Vagina (tissue), 2 donors: ENCODE measurements around the gene NPBWR2. TPM values are rescaled to one million over a fixed set of nuclear protein-coding genes. Genes with fewer than 3 reads are reported as not detected.

ENCODE experiments used
- DNase-seq, 2 donors: peaks; one replicate each; pipeline ENCODE4 v3.0.0-alpha.2; 2017; ENCODE audit errors: extremely low spot score in 2 of 2
- H3K27ac ChIP-seq: fragments of 200-600 bp; sonication (generic); one replicate; pipeline ENCODE4 v1.5.1; 2019
- H3K27me3 ChIP-seq: fragments of 200-600 bp; sonication (generic); one replicate; pipeline ENCODE4 v1.5.1; 2019
- H3K36me3 ChIP-seq, 2 donors: fragments of 200-600 bp; sonication (generic); one replicate each; pipeline ENCODE4 v1.5.1; 2017 to 2019
- H3K4me1 ChIP-seq: fragments of 200-600 bp; sonication (generic); one replicate; pipeline ENCODE4 v1.5.1; 2019
- H3K4me3 ChIP-seq, 2 donors: fragments of 200-600 bp; sonication (generic); 1 replicate in 1 of 2; 2 replicates in 1 of 2; pipeline ENCODE4 v1.5.1; 2016 to 2019
- H3K9me3 ChIP-seq: fragments of 200-600 bp; sonication (generic); one replicate; pipeline ENCODE4 v1.5.1; 2019
- POLR2A ChIP-seq, 2 donors: fragments of 450-650 bp; IDR thresholded peaks; one replicate each; pipeline ENCODE4 v1.6.1; 2017; ENCODE audit warnings: antibody characterized with exemption in 2 of 2, mild to moderate bottlenecking in 2 of 2, moderate library complexity in 2 of 2
- POLR2AphosphoS5 ChIP-seq, 2 donors: sonication (generic); formaldehyde crosslinking; IDR thresholded peaks; one replicate each; pipeline ENCODE4 v1.9.0; 2017; ENCODE audit warnings: antibody characterized with exemption in 2 of 2, mild to moderate bottlenecking in 2 of 2, low read depth in 1 of 2; ENCODE audit not compliant: insufficient read depth in 1 of 2
- intact Hi-C: fragments of 100-400 bp; cut with DNase I; formaldehyde crosslinking; loops from one replicate; pipeline ENCODE4 v1.15.1; 2023
- total RNA-seq: library from RNA; depleted of rRNA; stranded (reverse); fragments of >200 nt; gene quantifications from one replicate; pipeline ENCODE4 v1.2.3, GENCODE V29; 2016
- TF ChIP-seq, protein P1 (sequence below), 3 experiments: fragments of 450-650 bp in 2 of 3; fragments of 200-600 bp in 1 of 3; sonication (generic) in 1 of 3; IDR thresholded peaks; one replicate each; pipeline ENCODE4 v1.5.1; 2017 to 2019; ENCODE audit warnings: antibody characterized with exemption in 3 of 3, mild to moderate bottlenecking in 2 of 3, moderate library complexity in 2 of 3

NPBWR2 gene
- total RNA-seq, 1 donor from 2014 or later = not detected

DNA sequence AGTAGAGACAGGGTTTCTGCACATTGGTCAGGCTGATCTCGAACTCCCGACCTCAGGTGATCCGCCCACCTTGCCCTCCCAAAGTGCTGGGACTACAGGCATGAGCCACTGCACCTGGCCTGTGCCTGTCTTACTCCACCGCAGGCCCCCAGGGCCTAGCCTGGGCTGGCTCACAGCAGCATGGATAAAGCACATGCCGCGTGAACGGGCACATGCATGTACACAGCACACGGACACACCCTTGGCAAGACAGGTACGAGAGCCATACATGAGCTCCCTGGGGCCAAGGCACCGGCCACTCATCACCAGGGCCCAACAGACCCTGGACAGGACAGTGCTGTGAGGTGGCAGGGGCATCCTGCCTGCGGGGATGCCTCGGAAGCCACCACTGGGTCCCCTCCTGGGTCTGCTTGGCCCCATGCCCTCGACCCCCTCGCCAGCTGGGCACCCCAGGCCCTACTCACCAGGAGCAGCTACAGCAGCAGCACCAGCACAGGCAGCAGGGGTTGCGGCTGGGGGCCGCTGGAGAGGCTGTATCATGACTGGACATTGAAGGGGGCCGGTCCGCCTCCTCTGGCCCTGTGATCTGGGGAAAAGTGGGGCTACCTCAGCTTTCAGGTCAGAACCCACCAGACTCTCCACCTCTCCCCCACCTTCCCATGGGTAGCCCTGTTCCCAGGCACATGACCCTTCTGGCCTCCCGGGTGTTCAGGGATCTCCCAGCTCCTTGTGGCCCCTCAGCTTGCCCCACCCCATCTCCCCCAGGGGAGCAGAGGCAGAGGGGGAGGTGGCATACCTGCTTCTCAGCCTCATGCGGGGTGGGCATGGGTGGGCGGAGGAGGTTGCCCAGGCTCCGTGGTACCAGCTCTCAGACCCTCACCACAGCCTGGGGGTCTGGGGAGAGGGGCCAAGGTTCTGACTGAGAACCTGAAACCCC lies 31.0 kb downstream of the NPBWR2 start:
- H3K9me3 ChIP-seq = no peaks in the 10 kb centered on the region
- H3K27ac ChIP-seq = no peak overlapping the region
- intact Hi-C loops = no loop called here
- no peaks in the 10 kb centered on the region for H3K27me3 ChIP-seq
- TF ChIP-seq, protein P1, sequence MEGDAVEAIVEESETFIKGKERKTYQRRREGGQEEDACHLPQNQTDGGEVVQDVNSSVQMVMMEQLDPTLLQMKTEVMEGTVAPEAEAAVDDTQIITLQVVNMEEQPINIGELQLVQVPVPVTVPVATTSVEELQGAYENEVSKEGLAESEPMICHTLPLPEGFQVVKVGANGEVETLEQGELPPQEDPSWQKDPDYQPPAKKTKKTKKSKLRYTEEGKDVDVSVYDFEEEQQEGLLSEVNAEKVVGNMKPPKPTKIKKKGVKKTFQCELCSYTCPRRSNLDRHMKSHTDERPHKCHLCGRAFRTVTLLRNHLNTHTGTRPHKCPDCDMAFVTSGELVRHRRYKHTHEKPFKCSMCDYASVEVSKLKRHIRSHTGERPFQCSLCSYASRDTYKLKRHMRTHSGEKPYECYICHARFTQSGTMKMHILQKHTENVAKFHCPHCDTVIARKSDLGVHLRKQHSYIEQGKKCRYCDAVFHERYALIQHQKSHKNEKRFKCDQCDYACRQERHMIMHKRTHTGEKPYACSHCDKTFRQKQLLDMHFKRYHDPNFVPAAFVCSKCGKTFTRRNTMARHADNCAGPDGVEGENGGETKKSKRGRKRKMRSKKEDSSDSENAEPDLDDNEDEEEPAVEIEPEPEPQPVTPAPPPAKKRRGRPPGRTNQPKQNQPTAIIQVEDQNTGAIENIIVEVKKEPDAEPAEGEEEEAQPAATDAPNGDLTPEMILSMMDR (IDR thresholded peaks at IDR 0.05) = no peak
- no peak for TF ChIP-seq POLR2AphosphoS5 (IDR thresholded peaks at IDR 0.05; ENCODE audit: insufficient read depth in 1 of 2, low read depth in 1 of 2)
- TF ChIP-seq POLR2A (IDR thresholded peaks at IDR 0.05) = no peak
- DNase-seq = no peak
- peaks cover 0 to 9% of the 10 kb centered on the region in 2 donors for H3K36me3 ChIP-seq
- peak overlapping the region in 1 of 2 donors; percentile 65 for H3K4me3 ChIP-seq
- peaks cover 23% of the 10 kb centered on the region for H3K4me1 ChIP-seq

DNA sequence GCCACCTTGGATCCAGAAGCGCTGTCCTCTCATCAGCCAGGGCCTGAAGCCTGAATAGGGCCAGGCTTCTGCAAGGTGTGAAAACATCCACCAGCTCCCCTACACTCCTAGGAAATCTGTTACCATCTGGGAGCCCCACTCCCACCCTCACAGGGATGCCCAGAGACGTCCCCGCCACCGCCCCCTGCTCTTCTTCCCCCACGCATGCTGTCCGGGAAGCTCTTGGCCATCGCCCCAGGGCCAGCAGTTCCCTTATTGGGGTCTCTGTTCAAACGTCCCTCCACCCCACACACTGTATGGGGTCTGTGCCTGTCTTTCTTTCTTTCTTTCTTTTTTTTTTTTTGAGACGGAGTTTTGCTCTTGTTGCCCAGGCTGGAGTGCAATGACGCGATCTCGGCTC lies 31.8 kb downstream of the NPBWR2 start:
- intact Hi-C loops = no loop called here
- peaks cover 23% of the 10 kb centered on the region for H3K4me1 ChIP-seq
- H3K9me3 ChIP-seq = no peaks in the 10 kb centered on the region
- no peak for DNase-seq
- no peaks in the 10 kb centered on the region for H3K27me3 ChIP-seq
- TF ChIP-seq POLR2AphosphoS5 (IDR thresholded peaks at IDR 0.05; ENCODE audit: insufficient read depth in 1 of 2, low read depth in 1 of 2) (no peak), POLR2A (IDR thresholded peaks at IDR 0.05) (no peak)
- TF ChIP-seq, protein P1 (IDR thresholded peaks at IDR 0.05) = no peak
- no peak overlapping the region for H3K27ac ChIP-seq
- peaks cover 0 to 9% of the 10 kb centered on the region in 2 donors for H3K36me3 ChIP-seq
- no peak overlapping the region for H3K4me3 ChIP-seq

DNA sequence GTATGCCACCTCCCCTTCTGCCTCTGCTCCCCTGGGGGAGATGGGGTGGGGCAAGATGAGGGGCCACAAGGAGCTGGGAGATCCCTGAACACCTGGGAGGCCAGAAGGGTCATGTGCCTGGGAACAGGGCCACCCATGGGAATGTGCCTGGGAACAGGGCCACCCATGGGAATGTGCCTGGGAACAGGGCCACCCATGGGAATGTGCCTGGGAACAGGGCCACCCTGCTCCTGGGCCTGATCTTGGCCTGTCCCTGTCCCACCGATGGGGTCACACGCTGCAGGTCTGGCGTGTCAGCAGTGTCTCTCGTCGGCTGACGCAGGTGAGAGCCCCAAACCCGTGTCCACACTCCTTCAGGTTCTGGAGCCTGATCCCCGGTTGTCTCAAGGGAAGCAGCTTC lies 32.4 kb downstream of the NPBWR2 start:
- Histone ChIP-seq H3K27me3 (no peaks in the 10 kb centered on the region), H3K4me1 (peaks cover 23% of the 10 kb centered on the region), H3K4me3 (no peak overlapping the region), H3K27ac (no peak overlapping the region), H3K36me3 (peaks cover 0 to 12% of the 10 kb centered on the region in 2 donors), H3K9me3 (no peaks in the 10 kb centered on the region)
- no peak for TF ChIP-seq POLR2A (IDR thresholded peaks at IDR 0.05)
- TF ChIP-seq, protein P1 (IDR thresholded peaks at IDR 0.05) = no peak
- no peak for TF ChIP-seq POLR2AphosphoS5 (IDR thresholded peaks at IDR 0.05; ENCODE audit: insufficient read depth in 1 of 2, low read depth in 1 of 2)
- intact Hi-C loops = no loop called here
- no peak for DNase-seq

DNA sequence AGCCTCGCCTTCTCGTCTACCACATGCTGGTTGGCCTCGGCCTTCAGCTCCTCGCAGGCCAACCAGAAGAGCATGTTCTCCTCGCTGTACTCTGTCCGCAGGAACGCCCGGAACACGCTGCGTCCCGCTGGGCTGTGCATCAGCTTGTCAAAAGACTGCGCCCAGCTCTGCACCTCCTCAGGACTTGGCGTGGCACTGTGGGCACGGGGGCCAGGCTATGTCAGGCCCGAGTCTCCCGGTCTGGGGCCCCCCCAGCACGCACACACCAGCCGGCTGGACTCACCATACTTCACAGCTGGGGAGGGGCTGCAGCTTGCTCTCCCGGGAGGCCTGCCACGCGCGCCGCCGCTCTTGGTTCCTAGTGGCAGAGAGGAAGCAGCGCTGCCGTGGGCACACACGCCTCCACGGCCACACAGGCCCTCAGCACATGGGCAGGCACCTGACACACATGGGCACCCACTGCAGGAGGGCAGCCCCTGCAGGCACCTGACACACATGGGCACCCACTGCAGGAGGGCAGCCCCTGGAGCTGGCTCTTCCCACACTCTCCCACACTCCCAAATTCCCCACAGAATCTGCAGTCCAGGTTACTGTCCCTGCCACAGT lies 33.1 kb downstream of the NPBWR2 start:
- no peaks in the 10 kb centered on the region for H3K9me3 ChIP-seq
- peaks cover 0 to 12% of the 10 kb centered on the region in 2 donors for H3K36me3 ChIP-seq
- peaks cover 21% of the 10 kb centered on the region for H3K4me1 ChIP-seq
- H3K27ac ChIP-seq = no peak overlapping the region
- H3K4me3 ChIP-seq = no peak overlapping the region
- no peaks in the 10 kb centered on the region for H3K27me3 ChIP-seq
- intact Hi-C loops = no loop called here
- TF ChIP-seq POLR2A (IDR thresholded peaks at IDR 0.05) = no peak
- TF ChIP-seq, protein P1 (IDR thresholded peaks at IDR 0.05) = no peak
- no peak for TF ChIP-seq POLR2AphosphoS5 (IDR thresholded peaks at IDR 0.05; ENCODE audit: insufficient read depth in 1 of 2, low read depth in 1 of 2)
- DNase-seq = no peak
